Bronchial epithelial cell (primary cell): ENCODE data around the gene VEGFA. TPM values are rescaled to one million over a fixed set of nuclear protein-coding genes. Genes with fewer than 3 reads are reported as not detected.

ENCODE experiments used
- DNase-seq: peaks from one replicate; pipeline ENCODE4 v3.0.0-alpha.2; 2010; ENCODE audit warnings: low read depth
- FAIRE-seq: peaks from 2 replicates; lab custom pipeline; 2011; peaks lifted over from hg19 to GRCh38; lab: Jason Lieb, UNC
- H3K27me3 ChIP-seq: 2 replicates; pipeline ENCODE4 v1.5.1; 2011; ENCODE audit warnings: low read length; ENCODE audit not compliant: control insufficient read depth, insufficient read depth
- H3K36me3 ChIP-seq: 2 replicates; pipeline ENCODE4 v1.5.1; 2011; ENCODE audit warnings: low read length; ENCODE audit not compliant: control insufficient read depth, insufficient read depth
- H3K4me3 ChIP-seq: 2 replicates; pipeline ENCODE4 v1.5.1; 2011; ENCODE audit warnings: mild to moderate bottlenecking, low read depth, low read length, control low read depth
- total RNA-seq: library from RNA; depleted of rRNA; stranded (reverse); fragments of >200 nt; gene quantifications from 2 replicates; pipeline ENCODE4 v1.2.1, GENCODE V29; 2014
- TF ChIP-seq, protein P1 (sequence below): IDR thresholded peaks from 2 replicates; pipeline ENCODE4 v1.5.1; 2011; ENCODE audit warnings: mild to moderate bottlenecking, moderate library complexity, low read length, control low read depth, inconsistent platforms; ENCODE audit not compliant: insufficient read depth, severe bottlenecking

The VEGFA gene
- total RNA-seq, 1 donor from 2014 or later: 391 TPM

DNA sequence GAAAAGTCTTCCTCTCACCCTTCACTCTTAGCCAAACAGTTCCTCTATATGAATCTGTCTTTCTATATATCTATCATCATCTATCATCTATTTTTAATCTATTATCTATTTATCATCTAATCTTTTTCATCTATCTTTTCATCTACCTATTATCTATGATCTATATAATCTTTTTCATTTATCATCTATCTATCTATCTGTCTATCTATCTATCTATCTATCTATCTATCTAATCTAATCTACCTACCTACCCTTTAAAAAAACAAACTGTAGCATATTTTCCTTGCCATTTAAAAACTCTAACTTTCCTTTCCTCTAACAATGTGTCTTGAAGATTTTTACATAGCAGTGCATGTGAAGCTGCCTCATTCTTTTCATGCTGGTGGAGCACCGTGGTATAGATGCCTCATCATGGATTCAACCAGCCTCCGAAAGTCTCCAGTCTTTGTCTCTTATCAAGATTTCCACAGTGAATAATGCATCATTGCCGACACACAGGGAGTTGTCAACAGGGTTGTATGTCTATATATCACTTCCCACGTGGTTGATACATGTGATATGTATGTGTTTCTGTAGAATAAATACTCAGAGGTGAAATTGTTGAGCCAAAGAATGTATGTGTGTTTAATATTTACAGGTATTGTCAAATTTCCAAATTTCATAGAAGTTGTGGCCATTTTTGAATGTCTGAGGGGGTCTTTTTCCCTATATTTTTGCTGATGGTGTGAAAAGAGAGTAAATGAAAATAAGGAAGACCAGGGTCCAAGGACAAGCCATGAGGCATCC is 51.3 kb downstream of the VEGFA start:
- FAIRE-seq: no peak
- no peak for DNase-seq
- Histone ChIP-seq H3K4me3 (no peak overlapping the region), H3K36me3 (no peaks in the 10 kb centered on the region), H3K27me3 (peaks cover 4% of the 10 kb centered on the region)
- TF ChIP-seq, protein P1, sequence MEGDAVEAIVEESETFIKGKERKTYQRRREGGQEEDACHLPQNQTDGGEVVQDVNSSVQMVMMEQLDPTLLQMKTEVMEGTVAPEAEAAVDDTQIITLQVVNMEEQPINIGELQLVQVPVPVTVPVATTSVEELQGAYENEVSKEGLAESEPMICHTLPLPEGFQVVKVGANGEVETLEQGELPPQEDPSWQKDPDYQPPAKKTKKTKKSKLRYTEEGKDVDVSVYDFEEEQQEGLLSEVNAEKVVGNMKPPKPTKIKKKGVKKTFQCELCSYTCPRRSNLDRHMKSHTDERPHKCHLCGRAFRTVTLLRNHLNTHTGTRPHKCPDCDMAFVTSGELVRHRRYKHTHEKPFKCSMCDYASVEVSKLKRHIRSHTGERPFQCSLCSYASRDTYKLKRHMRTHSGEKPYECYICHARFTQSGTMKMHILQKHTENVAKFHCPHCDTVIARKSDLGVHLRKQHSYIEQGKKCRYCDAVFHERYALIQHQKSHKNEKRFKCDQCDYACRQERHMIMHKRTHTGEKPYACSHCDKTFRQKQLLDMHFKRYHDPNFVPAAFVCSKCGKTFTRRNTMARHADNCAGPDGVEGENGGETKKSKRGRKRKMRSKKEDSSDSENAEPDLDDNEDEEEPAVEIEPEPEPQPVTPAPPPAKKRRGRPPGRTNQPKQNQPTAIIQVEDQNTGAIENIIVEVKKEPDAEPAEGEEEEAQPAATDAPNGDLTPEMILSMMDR: no peak

DNA sequence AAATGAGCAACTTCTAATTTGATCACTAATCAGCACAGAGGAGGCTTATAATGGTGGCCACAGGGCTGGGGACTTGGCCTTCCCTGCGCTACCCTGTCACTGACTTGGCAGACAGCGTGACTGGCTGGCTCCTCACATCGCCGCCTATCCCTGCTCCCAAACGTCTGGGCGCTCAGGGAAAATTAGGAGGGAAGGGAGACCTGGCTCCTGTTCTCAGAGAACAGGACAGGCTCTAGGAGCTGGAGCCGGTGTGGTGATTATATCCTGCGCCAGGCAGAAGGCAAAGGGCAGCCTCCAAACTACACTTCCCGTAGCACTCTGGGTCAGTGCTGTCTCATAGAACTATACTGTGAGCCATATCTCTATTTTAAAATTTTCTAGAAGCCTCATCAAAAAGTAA is 53.4 kb downstream of the VEGFA start:
- no peak overlapping the region for H3K4me3 ChIP-seq
- peaks cover 4% of the 10 kb centered on the region for H3K27me3 ChIP-seq
- FAIRE-seq (no peak), DNase-seq (no peak)
- TF ChIP-seq, protein P1: no peak
- H3K36me3 ChIP-seq: no peaks in the 10 kb centered on the region

DNA sequence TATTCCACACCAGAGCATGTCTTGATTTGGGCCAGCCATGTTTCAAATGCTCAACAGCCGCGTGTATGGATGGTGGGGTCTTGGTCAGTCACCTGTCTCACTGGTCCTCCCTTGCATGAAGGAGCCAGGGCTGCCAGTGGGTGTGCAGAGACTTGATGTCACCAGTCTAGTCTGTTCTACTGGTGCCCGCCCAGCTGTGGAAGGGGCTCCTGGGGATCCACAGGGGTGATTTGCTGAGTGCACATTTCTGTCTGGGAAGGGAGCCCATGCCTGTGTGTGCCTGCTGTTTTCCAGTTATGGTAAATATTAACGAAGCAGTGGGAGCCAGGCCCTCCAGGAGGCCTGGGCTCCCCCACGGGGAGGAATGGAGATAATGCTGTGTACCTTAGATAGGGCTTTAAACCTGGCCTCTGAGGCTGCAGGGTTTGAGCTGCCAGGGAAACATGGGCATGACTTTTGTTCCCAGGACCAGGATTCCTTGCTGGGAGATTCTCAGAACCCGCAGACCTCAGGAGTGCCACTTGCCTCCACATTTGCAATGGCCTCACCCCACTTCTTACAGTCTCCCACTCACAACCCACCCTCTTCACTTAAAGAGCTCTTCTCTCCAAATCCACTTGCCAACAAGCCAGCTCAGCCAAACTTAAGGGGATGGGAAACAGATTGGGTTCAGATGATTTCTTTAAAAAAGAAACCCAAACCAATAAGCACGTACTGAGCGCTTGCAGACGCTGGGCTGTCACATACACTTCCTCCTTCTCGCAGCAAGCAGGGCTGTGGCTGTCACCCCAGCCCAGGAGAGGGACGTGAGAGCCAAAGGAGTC is 54.1 kb downstream of the VEGFA start:
- Histone ChIP-seq H3K36me3 (no peaks in the 10 kb centered on the region), H3K27me3 (peaks cover 4% of the 10 kb centered on the region), H3K4me3 (no peak overlapping the region)
- DNase-seq (no peak), FAIRE-seq (no peak)
- TF ChIP-seq, protein P1: no peak

DNA sequence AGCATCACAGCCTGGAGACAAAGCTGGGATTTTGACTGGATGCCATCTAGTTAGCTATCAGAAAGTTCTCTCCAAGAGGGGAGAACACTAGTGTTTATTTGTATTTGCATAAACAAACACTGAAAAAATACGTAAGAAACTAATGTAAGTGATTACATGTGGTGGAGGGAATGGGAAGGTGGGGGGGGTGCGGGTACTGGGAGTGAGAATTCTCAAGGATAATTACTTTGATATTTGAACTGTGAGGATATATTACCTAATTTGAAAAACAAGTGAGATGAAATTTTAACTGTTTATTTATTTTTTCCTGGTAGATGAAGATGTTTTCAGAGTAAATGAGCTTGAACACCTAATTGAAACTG is 54.7 kb downstream of the VEGFA start:
- H3K36me3 ChIP-seq: no peaks in the 10 kb centered on the region
- DNase-seq (no peak), FAIRE-seq (no peak)
- peaks cover 4% of the 10 kb centered on the region for H3K27me3 ChIP-seq
- TF ChIP-seq, protein P1: no peak
- H3K4me3 ChIP-seq: no peak overlapping the region

DNA sequence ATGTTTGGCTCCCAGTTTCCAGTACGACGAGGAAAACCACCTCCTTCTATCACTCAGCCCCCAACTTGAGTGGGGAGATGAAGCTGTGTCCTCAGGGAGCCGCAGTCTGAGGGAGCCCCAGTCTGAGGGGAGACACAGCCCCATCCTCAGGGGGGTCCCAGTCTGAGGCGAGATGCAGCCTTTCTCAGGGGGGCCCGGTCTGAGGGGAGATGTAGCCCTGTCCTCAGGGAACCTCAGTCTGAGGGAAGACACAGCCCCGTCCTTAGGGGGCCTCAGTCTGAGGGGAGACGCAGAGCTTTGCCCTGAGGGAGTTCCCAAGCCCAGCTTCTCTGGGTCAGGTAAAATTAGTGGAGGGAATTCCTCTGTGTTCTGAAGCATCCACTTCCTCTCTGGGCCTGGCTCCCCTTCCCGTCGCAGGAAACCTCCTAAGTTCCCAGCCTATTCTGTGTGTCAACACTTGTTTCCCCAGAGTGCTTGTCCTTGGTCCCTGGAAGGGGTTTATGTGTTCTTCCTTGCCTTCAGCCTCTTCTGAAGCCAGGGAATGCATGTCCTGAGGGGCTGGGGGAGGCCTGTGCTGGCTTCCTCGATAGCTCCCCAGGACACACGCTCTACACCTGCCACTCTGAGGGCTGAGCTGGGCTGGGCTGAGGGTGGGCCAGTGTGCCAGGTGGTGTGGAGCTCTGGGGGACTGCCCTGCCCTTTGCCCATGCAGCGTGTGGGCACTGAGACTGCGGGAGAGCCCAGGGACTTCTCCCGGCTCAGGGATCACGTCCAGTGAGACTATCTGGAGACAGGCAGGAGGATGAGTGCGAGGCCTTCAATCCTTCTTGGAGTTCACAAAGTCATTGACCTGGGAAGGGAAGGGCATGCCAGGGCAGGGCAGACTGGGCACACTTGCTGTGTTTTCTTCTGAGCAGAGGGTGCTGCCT is 55.4 kb downstream of the VEGFA start:
- Histone ChIP-seq H3K36me3 (no peaks in the 10 kb centered on the region), H3K27me3 (peaks cover 4% of the 10 kb centered on the region), H3K4me3 (no peak overlapping the region)
- no peak for DNase-seq
- TF ChIP-seq, protein P1: no peak
- FAIRE-seq: no peak
